ENCODE measurements around the gene BBX.

BBX gene

GRCh38 chr3:107769882-107770281, 247.1 kb downstream of the BBX start:
- no peak for DNase-seq (ENCODE audit: low read depth)
- TF ChIP-seq, protein P1, sequence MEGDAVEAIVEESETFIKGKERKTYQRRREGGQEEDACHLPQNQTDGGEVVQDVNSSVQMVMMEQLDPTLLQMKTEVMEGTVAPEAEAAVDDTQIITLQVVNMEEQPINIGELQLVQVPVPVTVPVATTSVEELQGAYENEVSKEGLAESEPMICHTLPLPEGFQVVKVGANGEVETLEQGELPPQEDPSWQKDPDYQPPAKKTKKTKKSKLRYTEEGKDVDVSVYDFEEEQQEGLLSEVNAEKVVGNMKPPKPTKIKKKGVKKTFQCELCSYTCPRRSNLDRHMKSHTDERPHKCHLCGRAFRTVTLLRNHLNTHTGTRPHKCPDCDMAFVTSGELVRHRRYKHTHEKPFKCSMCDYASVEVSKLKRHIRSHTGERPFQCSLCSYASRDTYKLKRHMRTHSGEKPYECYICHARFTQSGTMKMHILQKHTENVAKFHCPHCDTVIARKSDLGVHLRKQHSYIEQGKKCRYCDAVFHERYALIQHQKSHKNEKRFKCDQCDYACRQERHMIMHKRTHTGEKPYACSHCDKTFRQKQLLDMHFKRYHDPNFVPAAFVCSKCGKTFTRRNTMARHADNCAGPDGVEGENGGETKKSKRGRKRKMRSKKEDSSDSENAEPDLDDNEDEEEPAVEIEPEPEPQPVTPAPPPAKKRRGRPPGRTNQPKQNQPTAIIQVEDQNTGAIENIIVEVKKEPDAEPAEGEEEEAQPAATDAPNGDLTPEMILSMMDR (conservative IDR thresholded peaks at IDR 0.05; ENCODE audit: low read depth, low read length), result no peak
- no peak overlapping the region for H3K4me3 ChIP-seq (ENCODE audit: low read length)

DNA sequence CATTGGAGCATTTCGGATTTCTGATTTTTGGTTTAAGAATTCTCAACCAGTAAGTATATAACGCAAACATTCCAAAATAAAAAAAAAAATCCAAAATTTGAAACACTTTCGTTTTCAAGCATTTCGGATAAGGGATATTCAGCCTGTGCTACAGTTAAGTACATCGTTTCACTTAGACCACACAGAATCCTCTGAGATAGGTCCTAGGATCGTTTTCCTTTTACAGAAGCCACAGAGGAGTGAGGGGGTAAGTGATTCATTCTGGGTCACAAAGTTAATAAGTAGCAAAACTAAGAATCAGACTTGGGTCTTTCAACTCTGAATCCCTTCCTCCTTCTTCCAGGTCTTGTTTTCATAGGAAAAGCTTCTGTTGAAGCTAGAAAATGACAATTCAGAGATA, 249.3 kb downstream of the BBX start:
- no peak overlapping the region for H3K4me3 ChIP-seq (ENCODE audit: low read length)
- DNase-seq (ENCODE audit: low read depth), result no peak
- TF ChIP-seq, protein P1 (conservative IDR thresholded peaks at IDR 0.05; ENCODE audit: low read depth, low read length), result no peak

DNA sequence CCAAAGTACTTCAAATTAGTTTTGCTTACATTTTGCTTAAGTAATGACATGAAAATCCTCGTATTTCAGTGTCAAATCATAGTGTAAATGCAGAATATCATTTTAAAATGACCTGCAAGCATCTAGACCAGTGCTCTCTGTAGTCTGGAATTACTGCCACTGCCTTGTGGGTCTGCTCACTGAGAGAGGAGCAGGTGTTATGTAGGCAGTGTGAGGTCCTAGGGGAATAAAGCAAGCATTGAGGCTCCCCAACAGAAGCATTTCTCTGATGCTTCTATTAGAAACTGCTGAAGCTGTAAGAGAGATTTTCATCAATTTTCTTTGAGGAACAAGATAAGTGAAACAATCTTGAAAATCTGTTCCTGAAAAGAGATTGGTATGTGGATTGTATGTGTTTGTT, 253.2 kb downstream of the BBX start:
- TF ChIP-seq, protein P1 (conservative IDR thresholded peaks at IDR 0.05; ENCODE audit: low read depth, low read length), result no peak
- no peak for DNase-seq (ENCODE audit: low read depth)
- no peak overlapping the region for H3K4me3 ChIP-seq (ENCODE audit: low read length)

GRCh38 chr3:107781253-107781652, 258.5 kb downstream of the BBX start:
- DNase-seq (ENCODE audit: low read depth), result no peak
- TF ChIP-seq, protein P1 (conservative IDR thresholded peaks at IDR 0.05; ENCODE audit: low read depth, low read length), result no peak
- H3K4me3 ChIP-seq (ENCODE audit: low read length), result no peak overlapping the region

GRCh38 chr3:107782054-107782453, 259.3 kb downstream of the BBX start:
- DNase-seq (ENCODE audit: low read depth), result no peak
- TF ChIP-seq, protein P1 (conservative IDR thresholded peaks at IDR 0.05; ENCODE audit: low read depth, low read length), result no peak
- no peak overlapping the region for H3K4me3 ChIP-seq (ENCODE audit: low read length)

GRCh38 chr3:107790612-107791011, 267.9 kb downstream of the BBX start:
- TF ChIP-seq, protein P1 (conservative IDR thresholded peaks at IDR 0.05; ENCODE audit: low read depth, low read length), result no peak
- H3K4me3 ChIP-seq (ENCODE audit: low read length), result no peak overlapping the region
- no peak for DNase-seq (ENCODE audit: low read depth)

GRCh38 chr3:107791027-107791426, 268.3 kb downstream of the BBX start:
- no peak for DNase-seq (ENCODE audit: low read depth)
- TF ChIP-seq, protein P1 (conservative IDR thresholded peaks at IDR 0.05; ENCODE audit: low read depth, low read length), result no peak
- H3K4me3 ChIP-seq (ENCODE audit: low read length), result no peak overlapping the region
